ENCODE measurements around the gene MTHFSD. TPM values are rescaled to one million over a fixed set of nuclear protein-coding genes. Genes with fewer than 3 reads are reported as not detected.

The MTHFSD gene
- total RNA-seq, 1 experiment from 2014 or later = 4.7 TPM

GRCh38 chr16:86566966-86567700 lies 12.1 kb upstream of the MTHFSD start:
- no peak overlapping the region for H3T11ph ChIP-seq (ENCODE audit: low read length)
- peaks cover 91% of the 10 kb centered on the region for H3K27me3 Mint-ChIP-seq (ENCODE audit: low read depth)
- no peak overlapping the region for H3K27ac ChIP-seq (ENCODE audit: insufficient read length, low read depth, low read length)

More at GRCh38 chr16:86566966-86567700, 12.1 kb upstream of the MTHFSD start:
- Histone ChIP-seq H3K79me2 (ENCODE audit: insufficient read depth, low read length) (no peaks in the 10 kb centered on the region), H2BK12ac (ENCODE audit: insufficient read length, low read depth, low read length) (no peak overlapping the region), H2BK15ac (ENCODE audit: low read depth, low read length) (no peak overlapping the region), H3K4me1 (ENCODE audit: insufficient read depth, low read length) (peaks cover 8% of the 10 kb centered on the region; the same call in 1 of the 2 replicates), H3K14ac (ENCODE audit: insufficient read depth, low read length) (no peak overlapping the region), H4K91ac (ENCODE audit: insufficient read length, low read depth, low read length) (no peak overlapping the region), H4K8ac (replicated peaks; ENCODE audit: insufficient read length, low read depth, low read length) (no peak overlapping the region), H2AK5ac (ENCODE audit: insufficient read length, low read length) (no peak overlapping the region), H3K9ac (ENCODE audit: extremely low read depth, insufficient read length, low read length) (no peak overlapping the region), H3K79me1 (ENCODE audit: insufficient read depth, low read depth, low read length, poor library complexity, severe bottlenecking) (no peaks in the 10 kb centered on the region), H3K27me3 (ENCODE audit: insufficient read depth, low read length) (peaks cover 69% of the 10 kb centered on the region), H3K9me3 (ENCODE audit: control insufficient read depth, low read depth, low read length) (no peaks in the 10 kb centered on the region), H3K23ac (ENCODE audit: insufficient read length, low read depth, low read length) (no peak overlapping the region), H3K4me2 (ENCODE audit: insufficient read depth, insufficient read length, low read length) (peak overlapping the region; percentile 36), H2BK120ac (ENCODE audit: low read depth, low read length, poor library complexity, severe bottlenecking) (no peak overlapping the region), H4K5ac (ENCODE audit: insufficient read length, low read depth, low read length) (no peak overlapping the region), H2AFZ (ENCODE audit: low read length) (no peak overlapping the region), H3K4ac (ENCODE audit: low read depth, low read length) (no peak overlapping the region), H3K56ac (ENCODE audit: insufficient read length, low read depth, low read length) (no peak overlapping the region), H2BK20ac (ENCODE audit: low read depth, low read length, poor library complexity, severe bottlenecking) (no peak overlapping the region), H2BK5ac (ENCODE audit: insufficient read length, low read length) (no peak overlapping the region), H3K18ac (ENCODE audit: insufficient read length, low read depth, low read length) (no peak overlapping the region), H4K20me1 (ENCODE audit: control insufficient read depth, insufficient read depth, insufficient read length) (no peaks in the 10 kb centered on the region), H3K23me2 (ENCODE audit: insufficient read length, low read depth, low read length, poor library complexity, severe bottlenecking) (peaks cover 14% of the 10 kb centered on the region)
- peak; percentile 67 for DNase-seq
- H3K36me3 Mint-ChIP-seq (ENCODE audit: insufficient read depth in 1 of 3, low read depth in 3 of 3) = no peaks in the 10 kb centered on the region
- TF ChIP-seq CTCF (conservative IDR thresholded peaks at IDR 0.05) = no peak
- H3K9me3 Mint-ChIP-seq = peaks cover 2 to 3% of the 10 kb centered on the region in 2 experiments; a peak in 2 of 5 replicates
- WGBS (ENCODE audit: extremely low coverage, insufficient read length, low lambda C conversion rate) = no CpG with 5 or more reads among the region's 88 CpGs
- peak overlapping the region; percentile 52 to 77 for H3K4me3 Mint-ChIP-seq
- H3K27ac Mint-ChIP-seq = no peak overlapping the region
- H3K4me1 Mint-ChIP-seq = peaks cover 33 to 45% of the 10 kb centered on the region in 2 experiments
